GM13977 (cell line): ENCODE results near the gene VASH2.
A peak's percentile ranks its signal among the peaks of the same experiment; 100 is the strongest.

ENCODE experiments used
- DNase-seq: peaks from one replicate; pipeline ENCODE4 v3.0.0; 2012; ENCODE audit warnings: low spot score
- in situ Hi-C: fragments of 300-500 bp; cut with MboI; formaldehyde crosslinking; loops from one replicate; pipeline ENCODE4 v1.12.0; 2022; ENCODE audit warnings: low sequenced_read_pairs, low pct_unique_long_range_greater_than_20kb, mixed read lengths, inconsistent platforms; ENCODE audit not compliant: unreplicated experiment
- TF ChIP-seq, protein P1 (sequence below): IDR thresholded peaks from 2 replicates; pipeline ENCODE4 v1.5.1; 2012; ENCODE audit warnings: mild to moderate bottlenecking, control low read depth; ENCODE audit not compliant: insufficient read depth; ENCODE audit errors: extremely low read depth, missing control alignments

VASH2 gene

GRCh38 chr1:212955961-212956620 is 5.8 kb downstream of the VASH2 start:
- in situ Hi-C loops = no loop called here
- TF ChIP-seq, protein P1, sequence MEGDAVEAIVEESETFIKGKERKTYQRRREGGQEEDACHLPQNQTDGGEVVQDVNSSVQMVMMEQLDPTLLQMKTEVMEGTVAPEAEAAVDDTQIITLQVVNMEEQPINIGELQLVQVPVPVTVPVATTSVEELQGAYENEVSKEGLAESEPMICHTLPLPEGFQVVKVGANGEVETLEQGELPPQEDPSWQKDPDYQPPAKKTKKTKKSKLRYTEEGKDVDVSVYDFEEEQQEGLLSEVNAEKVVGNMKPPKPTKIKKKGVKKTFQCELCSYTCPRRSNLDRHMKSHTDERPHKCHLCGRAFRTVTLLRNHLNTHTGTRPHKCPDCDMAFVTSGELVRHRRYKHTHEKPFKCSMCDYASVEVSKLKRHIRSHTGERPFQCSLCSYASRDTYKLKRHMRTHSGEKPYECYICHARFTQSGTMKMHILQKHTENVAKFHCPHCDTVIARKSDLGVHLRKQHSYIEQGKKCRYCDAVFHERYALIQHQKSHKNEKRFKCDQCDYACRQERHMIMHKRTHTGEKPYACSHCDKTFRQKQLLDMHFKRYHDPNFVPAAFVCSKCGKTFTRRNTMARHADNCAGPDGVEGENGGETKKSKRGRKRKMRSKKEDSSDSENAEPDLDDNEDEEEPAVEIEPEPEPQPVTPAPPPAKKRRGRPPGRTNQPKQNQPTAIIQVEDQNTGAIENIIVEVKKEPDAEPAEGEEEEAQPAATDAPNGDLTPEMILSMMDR = no peak
- no peak for DNase-seq

GRCh38 chr1:212957546-212957945 is 7.2 kb downstream of the VASH2 start:
- DNase-seq = no peak
- TF ChIP-seq, protein P1 = no peak
- in situ Hi-C loops = no loop called here

- TF ChIP-seq, protein P1 = no peak
- in situ Hi-C loops = no loop called here
Observed at GRCh38 chr1:212958175-212958574, 7.8 kb downstream of the VASH2 start.

DNA sequence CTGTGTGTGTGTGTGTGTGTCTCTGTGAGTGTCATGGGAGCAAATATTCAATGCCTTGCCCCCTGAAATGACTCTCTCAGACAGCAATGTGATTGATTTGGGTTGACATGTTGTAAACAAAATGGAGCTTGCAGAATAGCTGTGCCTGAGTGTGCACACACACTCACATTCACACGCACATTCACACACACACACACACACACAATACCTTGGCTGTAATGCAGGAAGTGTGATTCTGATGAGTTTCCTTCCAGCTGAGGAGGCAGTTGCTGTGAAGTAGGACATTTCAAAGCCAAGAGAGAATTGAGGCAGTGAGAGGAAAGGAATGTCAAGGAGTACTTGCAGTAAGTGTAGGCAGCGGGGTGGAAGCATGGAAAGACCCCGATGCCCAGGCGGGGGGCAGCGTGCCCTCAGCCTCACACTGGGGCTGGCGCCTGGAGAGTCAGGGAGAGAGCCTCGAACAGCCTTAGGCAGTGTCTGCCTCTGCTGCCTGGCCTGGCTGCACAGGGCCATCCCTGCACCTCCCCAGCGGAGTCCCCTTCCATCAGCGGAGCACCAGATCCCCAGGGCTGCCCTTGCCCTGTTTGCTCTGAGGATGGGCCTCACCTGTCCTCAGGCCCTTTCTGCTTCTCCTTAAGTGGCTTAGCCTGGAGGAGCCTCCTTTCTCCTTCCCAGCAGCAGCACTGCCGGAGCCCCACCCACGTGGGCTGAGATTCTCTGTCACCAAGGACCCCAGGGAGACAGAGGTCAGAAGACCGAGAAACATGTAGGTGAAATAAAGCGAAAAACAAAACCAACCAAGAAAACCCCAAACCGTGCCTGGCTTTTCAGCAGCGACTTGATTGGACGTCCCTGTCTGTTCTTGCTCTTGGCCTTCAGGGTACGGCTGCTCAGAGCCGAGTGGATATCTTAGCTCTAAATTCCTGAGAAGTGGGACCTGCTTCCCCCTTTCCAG is 9.2 kb downstream of the VASH2 start:
- in situ Hi-C loops = no loop called here
- DNase-seq = peak; percentile 70
- TF ChIP-seq, protein P1 = no peak

More at GRCh38 chr1:212958175-212958574, 7.8 kb downstream of the VASH2 start:
- DNase-seq = no peak

GRCh38 chr1:212960932-212961331 is 10.6 kb downstream of the VASH2 start:
- in situ Hi-C loops = no loop called here
- no peak for DNase-seq
- TF ChIP-seq, protein P1 = no peak

DNA sequence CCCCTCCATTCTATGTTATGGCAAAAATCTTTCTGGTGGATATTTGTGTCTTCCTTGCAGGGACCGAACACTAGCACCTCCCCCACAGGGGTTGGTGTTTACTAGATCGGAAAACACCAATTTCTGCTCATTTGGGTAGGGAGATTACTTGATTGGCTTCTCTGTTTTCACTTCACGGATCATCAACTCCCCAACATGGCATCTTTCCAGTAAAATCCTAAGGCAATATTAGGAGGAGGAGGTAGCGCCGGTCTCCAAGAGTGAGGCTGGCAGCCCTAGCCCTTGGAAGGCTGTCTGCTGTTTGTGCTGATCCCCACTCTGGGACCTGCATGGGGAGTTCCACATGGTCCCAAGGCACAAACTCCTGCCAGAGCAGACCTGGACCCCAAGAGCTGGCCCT is 12.2 kb downstream of the VASH2 start:
- in situ Hi-C loops = no loop called here
- no peak for DNase-seq
- TF ChIP-seq, protein P1 = no peak
